ES-I3 (cell line): Measurements from ENCODE around the gene RAPGEF4.

Source experiments
- H3K36me3 ChIP-seq: 2 replicates; pipeline ENCODE4 v1.6.1; 2013; ENCODE audit warnings: mild to moderate bottlenecking, low read length, control low read depth, moderate library complexity; ENCODE audit not compliant: insufficient read depth
- H3K4me1 ChIP-seq: 2 replicates; pipeline ENCODE4 v1.6.1; 2013; ENCODE audit warnings: mild to moderate bottlenecking, control low read depth, low read length; ENCODE audit not compliant: insufficient read depth
- H3K9ac ChIP-seq: 2 replicates; pipeline ENCODE4 v1.6.1; 2013; ENCODE audit warnings: low read depth, mild to moderate bottlenecking, low read length, moderate library complexity
- H3K9me3 ChIP-seq: 2 replicates; pipeline ENCODE4 v1.6.1; 2013; ENCODE audit warnings: mild to moderate bottlenecking, low read length, moderate library complexity; ENCODE audit not compliant: control insufficient read depth, insufficient read depth

Gene RAPGEF4

GRCh38 chr2:172811027-172811426, 75.4 kb downstream of the RAPGEF4 start:
- Histone ChIP-seq H3K4me1 (no peaks in the 10 kb centered on the region), H3K9me3 (no peaks in the 10 kb centered on the region), H3K36me3 (no peaks in the 10 kb centered on the region), H3K9ac (no peak overlapping the region)

- Histone ChIP-seq H3K36me3 (no peaks in the 10 kb centered on the region), H3K9me3 (no peaks in the 10 kb centered on the region), H3K9ac (no peak overlapping the region), H3K4me1 (no peaks in the 10 kb centered on the region)
Observed at GRCh38 chr2:172812158-172812744, 76.6 kb downstream of the RAPGEF4 start.

GRCh38 chr2:172813314-172813888, 77.8 kb downstream of the RAPGEF4 start:
- Histone ChIP-seq H3K9me3 (no peaks in the 10 kb centered on the region), H3K9ac (no peak overlapping the region), H3K4me1 (no peaks in the 10 kb centered on the region), H3K36me3 (no peaks in the 10 kb centered on the region)

- Histone ChIP-seq H3K9me3 (no peaks in the 10 kb centered on the region), H3K36me3 (no peaks in the 10 kb centered on the region), H3K9ac (no peak overlapping the region), H3K4me1 (no peaks in the 10 kb centered on the region)
Observed at GRCh38 chr2:172817411-172817810, 81.8 kb downstream of the RAPGEF4 start.

GRCh38 chr2:172819943-172820342, 84.3 kb downstream of the RAPGEF4 start:
- Histone ChIP-seq H3K9me3 (no peaks in the 10 kb centered on the region), H3K4me1 (no peaks in the 10 kb centered on the region), H3K36me3 (no peaks in the 10 kb centered on the region), H3K9ac (no peak overlapping the region)

- H3K36me3 ChIP-seq: no peaks in the 10 kb centered on the region
- no peaks in the 10 kb centered on the region for H3K9me3 ChIP-seq
- H3K9ac ChIP-seq: no peak overlapping the region
- no peaks in the 10 kb centered on the region for H3K4me1 ChIP-seq
Observed at GRCh38 chr2:172821370-172822338, 86.0 kb downstream of the RAPGEF4 start.

GRCh38 chr2:172822585-172822984, 86.9 kb downstream of the RAPGEF4 start:
- H3K9ac ChIP-seq: no peak overlapping the region
- H3K36me3 ChIP-seq: no peaks in the 10 kb centered on the region
- no peaks in the 10 kb centered on the region for H3K9me3 ChIP-seq
- no peaks in the 10 kb centered on the region for H3K4me1 ChIP-seq

GRCh38 chr2:172823261-172823850, 87.7 kb downstream of the RAPGEF4 start:
- H3K36me3 ChIP-seq: no peaks in the 10 kb centered on the region
- H3K9ac ChIP-seq: no peak overlapping the region
- H3K9me3 ChIP-seq: no peaks in the 10 kb centered on the region
- no peaks in the 10 kb centered on the region for H3K4me1 ChIP-seq

GRCh38 chr2:172826522-172826921, 90.9 kb downstream of the RAPGEF4 start:
- Histone ChIP-seq H3K9me3 (no peaks in the 10 kb centered on the region), H3K36me3 (no peaks in the 10 kb centered on the region), H3K4me1 (no peaks in the 10 kb centered on the region), H3K9ac (no peak overlapping the region)

GRCh38 chr2:172829229-172829628, 93.6 kb downstream of the RAPGEF4 start:
- H3K9ac ChIP-seq: no peak overlapping the region
- H3K36me3 ChIP-seq: no peaks in the 10 kb centered on the region
- no peaks in the 10 kb centered on the region for H3K4me1 ChIP-seq
- no peaks in the 10 kb centered on the region for H3K9me3 ChIP-seq

GRCh38 chr2:172830482-172830881, 94.8 kb downstream of the RAPGEF4 start:
- Histone ChIP-seq H3K36me3 (no peaks in the 10 kb centered on the region), H3K9ac (no peak overlapping the region), H3K9me3 (no peaks in the 10 kb centered on the region), H3K4me1 (no peaks in the 10 kb centered on the region)

GRCh38 chr2:172833898-172834297, 98.3 kb downstream of the RAPGEF4 start:
- H3K36me3 ChIP-seq: no peaks in the 10 kb centered on the region
- H3K9me3 ChIP-seq: no peaks in the 10 kb centered on the region
- H3K9ac ChIP-seq: no peak overlapping the region
- no peaks in the 10 kb centered on the region for H3K4me1 ChIP-seq

GRCh38 chr2:172834881-172835280, 99.2 kb downstream of the RAPGEF4 start:
- Histone ChIP-seq H3K4me1 (no peaks in the 10 kb centered on the region), H3K36me3 (no peaks in the 10 kb centered on the region), H3K9me3 (no peaks in the 10 kb centered on the region), H3K9ac (no peak overlapping the region)

GRCh38 chr2:172836347-172836821, 100.7 kb downstream of the RAPGEF4 start:
- Histone ChIP-seq H3K9me3 (no peaks in the 10 kb centered on the region), H3K9ac (no peak overlapping the region), H3K4me1 (no peaks in the 10 kb centered on the region), H3K36me3 (no peaks in the 10 kb centered on the region)
